ENCODE results near the gene MTMR4.

Gene MTMR4

GRCh38 chr17:58498177-58498828, 16.1 kb downstream of the MTMR4 start:
- Histone ChIP-seq H3K9me3 (ENCODE audit: control insufficient read depth, insufficient read depth, low read length) (no peaks in the 10 kb centered on the region), H3K79me2 (ENCODE audit: control insufficient read depth, low read length) (no peaks in the 10 kb centered on the region), H3K9me2 (replicated peaks; ENCODE audit: control insufficient read depth, low read length) (no peaks in the 10 kb centered on the region), H3K4me3 (ENCODE audit: low read length) (no peak overlapping the region), H3K27ac (ENCODE audit: low read depth, low read length) (no peak overlapping the region), H3K36me3 (ENCODE audit: control insufficient read depth, low read length) (peaks cover 79% of the 10 kb centered on the region), H3K4me1 (ENCODE audit: control insufficient read depth, low read length) (no peaks in the 10 kb centered on the region), H3F3A (ENCODE audit: control insufficient read depth, insufficient read depth) (no peaks in the 10 kb centered on the region), H3K27me3 (ENCODE audit: control insufficient read depth, low read length) (no peaks in the 10 kb centered on the region), H4K20me1 (ENCODE audit: control insufficient read depth, insufficient read depth, low read depth, low read length) (no peaks in the 10 kb centered on the region), H3K4me2 (ENCODE audit: low read length) (no peak overlapping the region)
- no peak for TF ChIP-seq EZH2phosphoT487 (IDR thresholded peaks at IDR 0.05; ENCODE audit: borderline replicate concordance, low read length)
- TF ChIP-seq, protein P1, sequence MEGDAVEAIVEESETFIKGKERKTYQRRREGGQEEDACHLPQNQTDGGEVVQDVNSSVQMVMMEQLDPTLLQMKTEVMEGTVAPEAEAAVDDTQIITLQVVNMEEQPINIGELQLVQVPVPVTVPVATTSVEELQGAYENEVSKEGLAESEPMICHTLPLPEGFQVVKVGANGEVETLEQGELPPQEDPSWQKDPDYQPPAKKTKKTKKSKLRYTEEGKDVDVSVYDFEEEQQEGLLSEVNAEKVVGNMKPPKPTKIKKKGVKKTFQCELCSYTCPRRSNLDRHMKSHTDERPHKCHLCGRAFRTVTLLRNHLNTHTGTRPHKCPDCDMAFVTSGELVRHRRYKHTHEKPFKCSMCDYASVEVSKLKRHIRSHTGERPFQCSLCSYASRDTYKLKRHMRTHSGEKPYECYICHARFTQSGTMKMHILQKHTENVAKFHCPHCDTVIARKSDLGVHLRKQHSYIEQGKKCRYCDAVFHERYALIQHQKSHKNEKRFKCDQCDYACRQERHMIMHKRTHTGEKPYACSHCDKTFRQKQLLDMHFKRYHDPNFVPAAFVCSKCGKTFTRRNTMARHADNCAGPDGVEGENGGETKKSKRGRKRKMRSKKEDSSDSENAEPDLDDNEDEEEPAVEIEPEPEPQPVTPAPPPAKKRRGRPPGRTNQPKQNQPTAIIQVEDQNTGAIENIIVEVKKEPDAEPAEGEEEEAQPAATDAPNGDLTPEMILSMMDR (IDR thresholded peaks at IDR 0.05; ENCODE audit: low read depth, low read length, poor library complexity, severe bottlenecking), result no peak

GRCh38 chr17:58493506-58493905, 20.9 kb downstream of the MTMR4 start:
- Histone ChIP-seq H3K9me3 (ENCODE audit: control insufficient read depth, insufficient read depth, low read length) (no peaks in the 10 kb centered on the region), H3K79me2 (ENCODE audit: control insufficient read depth, low read length) (no peaks in the 10 kb centered on the region), H3K4me3 (ENCODE audit: low read length) (no peak overlapping the region), H3K4me1 (ENCODE audit: control insufficient read depth, low read length) (no peaks in the 10 kb centered on the region), H3K27me3 (ENCODE audit: control insufficient read depth, low read length) (no peaks in the 10 kb centered on the region), H3K9me2 (replicated peaks; ENCODE audit: control insufficient read depth, low read length) (no peaks in the 10 kb centered on the region), H3F3A (ENCODE audit: control insufficient read depth, insufficient read depth) (no peaks in the 10 kb centered on the region), H4K20me1 (ENCODE audit: control insufficient read depth, insufficient read depth, low read depth, low read length) (no peaks in the 10 kb centered on the region), H3K4me2 (ENCODE audit: low read length) (no peak overlapping the region), H3K27ac (ENCODE audit: low read depth, low read length) (no peak overlapping the region), H3K36me3 (ENCODE audit: control insufficient read depth, low read length) (peaks cover 88% of the 10 kb centered on the region)
- TF ChIP-seq EZH2phosphoT487 (IDR thresholded peaks at IDR 0.05; ENCODE audit: borderline replicate concordance, low read length), result no peak
- TF ChIP-seq, protein P1 (IDR thresholded peaks at IDR 0.05; ENCODE audit: low read depth, low read length, poor library complexity, severe bottlenecking), result no peak

- Histone ChIP-seq H3F3A (ENCODE audit: control insufficient read depth, insufficient read depth) (no peaks in the 10 kb centered on the region), H3K36me3 (ENCODE audit: control insufficient read depth, low read length) (peaks cover 82% of the 10 kb centered on the region), H3K4me2 (ENCODE audit: low read length) (no peak overlapping the region), H3K9me2 (replicated peaks; ENCODE audit: control insufficient read depth, low read length) (no peaks in the 10 kb centered on the region), H3K9me3 (ENCODE audit: control insufficient read depth, insufficient read depth, low read length) (no peaks in the 10 kb centered on the region), H3K79me2 (ENCODE audit: control insufficient read depth, low read length) (no peaks in the 10 kb centered on the region), H3K4me1 (ENCODE audit: control insufficient read depth, low read length) (no peaks in the 10 kb centered on the region), H3K4me3 (ENCODE audit: low read length) (no peak overlapping the region), H4K20me1 (ENCODE audit: control insufficient read depth, insufficient read depth, low read depth, low read length) (no peaks in the 10 kb centered on the region), H3K27ac (ENCODE audit: low read depth, low read length) (no peak overlapping the region), H3K27me3 (ENCODE audit: control insufficient read depth, low read length) (no peaks in the 10 kb centered on the region)
- TF ChIP-seq, protein P1 (IDR thresholded peaks at IDR 0.05; ENCODE audit: low read depth, low read length, poor library complexity, severe bottlenecking), result no peak
- TF ChIP-seq EZH2phosphoT487 (IDR thresholded peaks at IDR 0.05; ENCODE audit: borderline replicate concordance, low read length), result no peak
Observed at GRCh38 chr17:58492238-58493121, 22.0 kb downstream of the MTMR4 start.

Measured in DOHH2 (cell line).